Activated gamma-delta T cell treated with anti-CD3 and anti-CD28 coated beads, Interleukin-2, amount 50 U/mL, for 16 hours (primary cell): ENCODE results near the gene SLC39A6.

Experiments
- DNase-seq: peaks from one replicate; pipeline ENCODE4 v3.0.0-alpha.2; 2020; ENCODE audit warnings: low read depth

Gene SLC39A6

GRCh38 chr18:36058674-36059073 is 70.5 kb downstream of the SLC39A6 start:
- no peak for DNase-seq
